Astrocyte (in vitro differentiated cells and primary cell): ENCODE measurements around the gene TAL1. TPM values are rescaled to one million over a fixed set of nuclear protein-coding genes. Genes with fewer than 3 reads are reported as not detected.

ENCODE experiments used
- DNase-seq: peaks from one replicate; pipeline ENCODE4 v3.0.0-alpha.2; 2010; ENCODE audit warnings: low read depth
- FAIRE-seq: peaks from 2 replicates; lab custom pipeline; 2011; peaks lifted over from hg19 to GRCh38; lab: Jason Lieb, UNC
- H2AFZ ChIP-seq: 2 replicates; pipeline ENCODE4 v1.6.0; 2012; ENCODE audit warnings: low read depth, low read length, inconsistent platforms
- H3K27ac ChIP-seq: 2 replicates; pipeline ENCODE4 v1.5.1; 2011; ENCODE audit warnings: low read depth, low read length, inconsistent platforms
- H3K27me3 ChIP-seq: 2 replicates; pipeline ENCODE4 v1.6.0; 2011; ENCODE audit warnings: low read length, inconsistent platforms; ENCODE audit not compliant: insufficient read depth
- H3K36me3 ChIP-seq: 2 replicates; pipeline ENCODE4 v1.5.1; 2011; ENCODE audit warnings: low read length, inconsistent platforms; ENCODE audit not compliant: insufficient read depth
- H3K4me1 ChIP-seq: 2 replicates; pipeline ENCODE4 v1.5.1; 2011; ENCODE audit warnings: low read length, inconsistent platforms; ENCODE audit not compliant: insufficient read depth
- H3K4me2 ChIP-seq: 2 replicates; pipeline ENCODE4 v1.6.0; 2012; ENCODE audit warnings: low read length, inconsistent platforms
- H3K4me3 ChIP-seq: 2 replicates; pipeline ENCODE4 v1.5.1; 2011; ENCODE audit warnings: low read depth, mild to moderate bottlenecking, low read length, inconsistent platforms; ENCODE audit not compliant: insufficient read depth
- H3K79me2 ChIP-seq: 2 replicates; pipeline ENCODE4 v1.6.0; 2012; ENCODE audit warnings: mild to moderate bottlenecking, low read length, inconsistent platforms; ENCODE audit not compliant: insufficient read depth
- H3K9ac ChIP-seq: 2 replicates; pipeline ENCODE4 v1.6.0; 2012; ENCODE audit warnings: mild to moderate bottlenecking, low read length, inconsistent platforms
- H3K9me3 ChIP-seq: 2 replicates; pipeline ENCODE4 v1.5.1; 2012; ENCODE audit warnings: low read depth, mild to moderate bottlenecking, low read length, inconsistent platforms; ENCODE audit not compliant: insufficient read depth
- H4K20me1 ChIP-seq: 2 replicates; pipeline ENCODE4 v1.6.0; 2012; ENCODE audit warnings: low read length, inconsistent platforms; ENCODE audit not compliant: insufficient read depth
- H3K27ac Mint-ChIP-seq: one replicate; pipeline ENCODE4 v1.8.0; 2021; ENCODE audit warnings: mild to moderate bottlenecking, mixed read lengths; ENCODE audit not compliant: unreplicated experiment
- H3K27me3 Mint-ChIP-seq: one replicate; pipeline ENCODE4 v1.8.0; 2021; ENCODE audit warnings: low read depth, mixed read lengths; ENCODE audit not compliant: unreplicated experiment
- H3K36me3 Mint-ChIP-seq: one replicate; pipeline ENCODE4 v1.8.0; 2021; ENCODE audit warnings: low read depth, mixed read lengths; ENCODE audit not compliant: unreplicated experiment
- H3K4me1 Mint-ChIP-seq: one replicate; pipeline ENCODE4 v1.8.0; 2021; ENCODE audit warnings: low read depth, mixed read lengths; ENCODE audit not compliant: unreplicated experiment
- H3K4me3 Mint-ChIP-seq: one replicate; pipeline ENCODE4 v1.8.0; 2021; ENCODE audit warnings: mild to moderate bottlenecking, moderate library complexity, mixed read lengths; ENCODE audit not compliant: unreplicated experiment
- H3K9me3 Mint-ChIP-seq: one replicate; pipeline ENCODE4 v1.8.0; 2021; ENCODE audit warnings: mild to moderate bottlenecking, mixed read lengths; ENCODE audit not compliant: unreplicated experiment
- CTCF ChIP-seq: IDR thresholded peaks from 2 replicates; pipeline ENCODE4 v1.5.1; 2011; ENCODE audit warnings: low read depth, mild to moderate bottlenecking, inconsistent platforms, low read length, moderate library complexity; ENCODE audit not compliant: insufficient read depth
- EZH2 ChIP-seq: IDR thresholded peaks from 2 replicates; pipeline ENCODE4 v1.6.1; 2012; ENCODE audit warnings: mild to moderate bottlenecking, low read length, inconsistent platforms; ENCODE audit not compliant: insufficient read depth
- total RNA-seq: library from RNA; stranded (reverse); gene quantifications from 2 replicates; pipeline ENCODE4 v1.2.1, GENCODE V29; 2021

TAL1 gene
- total RNA-seq, 1 donor from 2014 or later = 0.14 TPM

- Histone ChIP-seq H3K9ac (no peak overlapping the region), H3K36me3 (no peaks in the 10 kb centered on the region), H3K79me2 (no peaks in the 10 kb centered on the region), H3K27ac (no peak overlapping the region), H3K9me3 (no peaks in the 10 kb centered on the region), H3K27me3 (peaks cover 9% of the 10 kb centered on the region), H3K4me3 (no peak overlapping the region), H3K4me1 (no peaks in the 10 kb centered on the region), H4K20me1 (no peaks in the 10 kb centered on the region), H2AFZ (no peak overlapping the region), H3K4me2 (no peak overlapping the region)
- TF ChIP-seq EZH2 = no peak
- TF ChIP-seq CTCF = no peak
- Mint-ChIP-seq H3K36me3 (no peaks in the 10 kb centered on the region), H3K27ac (no peak overlapping the region), H3K9me3 (no peaks in the 10 kb centered on the region), H3K4me1 (peaks cover 6% of the 10 kb centered on the region), H3K27me3 (peaks cover 43% of the 10 kb centered on the region), H3K4me3 (no peak overlapping the region)
- DNase-seq = no peak
- FAIRE-seq = no peak
These were observed 12.4 kb upstream of the TAL1 start for GRCh38 chr1:47244339-47244862.

GRCh38 chr1:47243910-47244309 is 11.9 kb upstream of the TAL1 start:
- Histone ChIP-seq H3K4me2 (no peak overlapping the region), H2AFZ (no peak overlapping the region), H3K27ac (no peak overlapping the region), H3K9ac (no peak overlapping the region), H3K4me3 (no peak overlapping the region), H3K36me3 (no peaks in the 10 kb centered on the region), H3K27me3 (peaks cover 9% of the 10 kb centered on the region), H3K9me3 (no peaks in the 10 kb centered on the region), H3K79me2 (no peaks in the 10 kb centered on the region), H3K4me1 (no peaks in the 10 kb centered on the region), H4K20me1 (no peaks in the 10 kb centered on the region)
- Mint-ChIP-seq H3K36me3 (no peaks in the 10 kb centered on the region), H3K27me3 (peaks cover 47% of the 10 kb centered on the region), H3K27ac (no peak overlapping the region), H3K9me3 (no peaks in the 10 kb centered on the region), H3K4me1 (peaks cover 6% of the 10 kb centered on the region), H3K4me3 (no peak overlapping the region)
- FAIRE-seq (no peak), DNase-seq (no peak)
- TF ChIP-seq CTCF (no peak), EZH2 (no peak)
